ENCODE results near the gene RIT2. TPM values are rescaled to one million over a fixed set of nuclear protein-coding genes. Genes with fewer than 3 reads are reported as not detected.

Gene RIT2
- total RNA-seq, 1 donor: not detected

DNA sequence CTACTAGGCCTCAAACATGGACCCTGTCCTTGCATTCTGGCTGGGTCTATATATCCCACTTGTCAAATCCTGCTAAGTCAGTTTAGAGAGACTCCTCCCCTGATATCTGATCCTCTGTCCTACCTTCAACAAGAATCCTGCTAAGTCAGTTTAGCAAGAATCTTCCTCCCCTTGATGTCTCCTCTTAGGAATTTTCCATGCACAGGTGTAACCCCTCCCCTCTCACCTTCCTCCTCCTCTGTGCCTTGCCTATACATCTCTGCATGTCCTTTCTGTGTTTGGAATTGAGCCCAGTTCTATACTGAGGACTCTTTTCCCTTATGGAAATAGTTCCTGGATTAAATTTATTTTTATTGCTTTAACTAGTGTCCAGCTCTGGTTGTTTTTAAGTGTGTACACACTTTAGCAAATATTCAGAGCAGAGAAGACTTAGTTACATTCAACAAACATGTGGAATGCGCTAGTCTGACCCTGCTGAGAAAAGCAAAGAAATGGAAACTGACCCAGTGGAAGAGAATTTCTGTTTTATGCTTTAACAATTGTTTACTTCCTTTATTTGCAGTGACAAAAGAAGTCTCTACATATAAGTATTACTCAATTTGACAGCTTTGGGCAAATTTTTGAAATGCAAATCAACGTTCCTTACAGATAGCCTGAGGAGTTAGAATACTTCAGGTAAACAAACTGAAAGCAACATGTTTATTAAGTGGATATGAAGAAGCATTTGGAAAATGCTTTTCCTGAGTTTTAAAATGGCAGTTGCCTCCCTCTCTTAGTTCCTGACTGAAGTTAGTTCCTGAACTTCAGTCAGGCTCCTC, 80.6 kb downstream of the RIT2 start:
- TF ChIP-seq, protein P1, sequence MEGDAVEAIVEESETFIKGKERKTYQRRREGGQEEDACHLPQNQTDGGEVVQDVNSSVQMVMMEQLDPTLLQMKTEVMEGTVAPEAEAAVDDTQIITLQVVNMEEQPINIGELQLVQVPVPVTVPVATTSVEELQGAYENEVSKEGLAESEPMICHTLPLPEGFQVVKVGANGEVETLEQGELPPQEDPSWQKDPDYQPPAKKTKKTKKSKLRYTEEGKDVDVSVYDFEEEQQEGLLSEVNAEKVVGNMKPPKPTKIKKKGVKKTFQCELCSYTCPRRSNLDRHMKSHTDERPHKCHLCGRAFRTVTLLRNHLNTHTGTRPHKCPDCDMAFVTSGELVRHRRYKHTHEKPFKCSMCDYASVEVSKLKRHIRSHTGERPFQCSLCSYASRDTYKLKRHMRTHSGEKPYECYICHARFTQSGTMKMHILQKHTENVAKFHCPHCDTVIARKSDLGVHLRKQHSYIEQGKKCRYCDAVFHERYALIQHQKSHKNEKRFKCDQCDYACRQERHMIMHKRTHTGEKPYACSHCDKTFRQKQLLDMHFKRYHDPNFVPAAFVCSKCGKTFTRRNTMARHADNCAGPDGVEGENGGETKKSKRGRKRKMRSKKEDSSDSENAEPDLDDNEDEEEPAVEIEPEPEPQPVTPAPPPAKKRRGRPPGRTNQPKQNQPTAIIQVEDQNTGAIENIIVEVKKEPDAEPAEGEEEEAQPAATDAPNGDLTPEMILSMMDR (IDR thresholded peaks at IDR 0.05; ENCODE audit: insufficient read depth, low read length): no peak
- no peak overlapping the region for H3K4me3 ChIP-seq (ENCODE audit: low read depth, low read length)
- DNase-seq (ENCODE audit: low read depth): no peak

DNA sequence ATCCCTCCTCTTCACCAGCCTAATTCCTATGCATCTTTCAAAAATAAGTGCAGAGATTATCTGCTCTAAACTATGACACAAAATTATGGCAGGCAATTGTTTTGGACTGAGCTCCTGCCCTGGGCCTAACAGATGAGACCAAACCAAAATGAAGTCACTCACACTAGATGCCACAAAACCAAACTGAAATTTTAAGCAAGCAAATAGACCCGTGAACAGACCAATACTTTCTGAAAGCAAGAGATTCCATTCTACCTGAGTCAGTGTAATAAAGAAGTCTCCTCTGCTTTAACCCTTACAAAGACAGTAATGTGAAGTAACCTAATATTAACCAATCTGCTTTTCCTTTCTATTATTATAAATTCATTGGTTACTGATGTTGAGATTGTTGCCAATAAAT, 84.3 kb downstream of the RIT2 start:
- no peak overlapping the region for H3K4me3 ChIP-seq (ENCODE audit: low read depth, low read length)
- DNase-seq (ENCODE audit: low read depth): no peak
- TF ChIP-seq, protein P1 (IDR thresholded peaks at IDR 0.05; ENCODE audit: insufficient read depth, low read length): no peak

DNA sequence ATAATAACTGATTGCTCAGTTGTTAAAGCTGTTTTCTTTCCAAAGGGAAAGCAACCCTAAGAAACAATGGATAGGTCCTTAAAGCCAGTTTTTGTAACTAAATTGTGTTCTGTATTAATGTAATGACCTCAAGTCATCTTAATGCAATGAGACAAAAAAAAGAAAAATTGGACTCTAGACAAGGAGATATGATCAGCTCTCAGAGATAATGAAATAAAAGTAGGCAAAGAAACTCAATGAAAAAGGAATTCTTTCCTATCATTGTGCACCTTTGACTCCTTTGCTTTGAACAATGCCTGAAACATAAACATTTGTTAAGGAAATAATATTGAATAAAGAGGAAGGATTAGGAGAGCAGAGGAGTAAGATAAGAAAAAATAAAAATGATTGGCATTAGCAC, 86.1 kb downstream of the RIT2 start:
- no peak for DNase-seq (ENCODE audit: low read depth)
- TF ChIP-seq, protein P1 (IDR thresholded peaks at IDR 0.05; ENCODE audit: insufficient read depth, low read length): no peak
- H3K4me3 ChIP-seq (ENCODE audit: low read depth, low read length): no peak overlapping the region

DNA sequence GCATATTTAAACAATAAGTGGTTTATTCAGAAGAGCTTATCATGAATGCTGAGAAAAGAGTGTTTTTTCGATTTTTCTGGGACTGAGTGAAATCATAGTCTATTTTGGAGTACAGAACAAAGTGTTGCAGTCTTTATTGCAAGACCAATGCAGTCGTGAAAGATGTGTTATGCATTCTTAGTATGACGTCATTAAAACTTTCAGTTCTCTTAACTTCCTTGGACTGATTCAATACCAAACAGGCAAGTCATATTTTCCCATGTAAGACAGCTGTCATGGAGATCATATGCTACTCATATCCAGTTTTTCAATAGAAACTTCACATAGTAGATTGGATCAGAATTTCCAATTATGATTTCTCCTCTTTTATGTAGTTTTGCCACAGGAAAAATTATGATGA, 92.6 kb downstream of the RIT2 start:
- H3K4me3 ChIP-seq (ENCODE audit: low read depth, low read length): no peak overlapping the region
- no peak for DNase-seq (ENCODE audit: low read depth)
- TF ChIP-seq, protein P1 (IDR thresholded peaks at IDR 0.05; ENCODE audit: insufficient read depth, low read length): no peak

DNA sequence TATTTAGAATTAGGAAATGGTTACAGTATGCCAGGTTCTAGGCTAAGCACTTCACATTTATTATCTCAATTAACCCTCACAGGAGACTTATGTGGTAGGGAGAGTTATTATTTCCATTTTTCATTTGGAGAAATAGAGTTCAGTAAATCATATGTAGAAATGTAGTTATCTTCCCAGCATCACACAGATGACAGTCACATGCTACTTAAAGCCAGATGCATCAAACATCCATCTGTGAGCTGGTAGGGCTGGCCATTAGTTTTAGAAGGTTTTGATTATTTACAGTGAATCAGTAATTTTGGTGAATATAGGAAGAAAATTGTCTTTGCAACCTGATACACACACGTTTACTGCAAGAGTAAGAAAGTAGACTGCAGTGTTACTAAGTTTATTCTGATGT, 97.9 kb downstream of the RIT2 start:
- TF ChIP-seq, protein P1 (IDR thresholded peaks at IDR 0.05; ENCODE audit: insufficient read depth, low read length): no peak
- no peak overlapping the region for H3K4me3 ChIP-seq (ENCODE audit: low read depth, low read length)
- no peak for DNase-seq (ENCODE audit: low read depth)

DNA sequence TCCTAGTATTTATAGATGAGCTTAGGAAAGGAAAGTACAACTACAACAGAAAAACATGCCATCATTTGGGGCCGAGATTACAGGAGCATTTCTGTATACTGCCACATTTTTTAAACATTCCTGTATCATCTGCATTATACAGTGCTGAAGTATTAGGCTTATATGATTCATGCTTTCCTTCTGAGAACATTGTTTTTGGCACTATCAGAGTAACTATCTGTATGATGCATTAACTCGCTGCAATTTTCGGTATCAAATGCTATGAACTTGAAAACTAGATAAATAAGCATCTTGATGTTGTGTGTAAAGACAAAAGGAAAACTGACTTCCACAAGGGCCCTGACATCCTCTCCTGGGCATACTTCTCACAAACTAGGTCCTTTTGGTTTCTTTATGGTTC, 102.0 kb downstream of the RIT2 start:
- H3K4me3 ChIP-seq (ENCODE audit: low read depth, low read length): no peak overlapping the region
- peak; percentile 15 for DNase-seq (ENCODE audit: low read depth)
- TF ChIP-seq, protein P1 (IDR thresholded peaks at IDR 0.05; ENCODE audit: insufficient read depth, low read length): no peak

DNA sequence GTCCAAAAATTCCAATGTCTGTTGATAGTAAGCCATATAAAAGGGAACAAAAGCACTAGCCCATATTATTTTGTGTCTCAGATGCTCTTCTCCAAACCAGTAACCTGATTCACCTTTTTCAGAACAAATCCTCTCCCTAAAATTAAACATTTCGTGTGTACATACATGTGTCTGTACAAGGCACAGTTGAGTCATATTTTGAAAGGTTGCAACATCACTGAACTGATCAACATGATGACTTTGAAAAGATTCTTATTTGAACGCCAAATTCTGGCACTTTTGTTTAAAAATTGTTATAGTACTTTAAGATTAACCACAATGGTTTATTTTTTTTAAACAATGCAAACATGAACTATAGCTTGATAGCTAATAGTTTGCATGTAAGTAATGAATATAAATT, 102.5 kb downstream of the RIT2 start:
- TF ChIP-seq, protein P1 (IDR thresholded peaks at IDR 0.05; ENCODE audit: insufficient read depth, low read length): no peak
- no peak for DNase-seq (ENCODE audit: low read depth)
- no peak overlapping the region for H3K4me3 ChIP-seq (ENCODE audit: low read depth, low read length)
